H7 (cell line): ENCODE data around the gene ELOVL2. TPM values are rescaled to one million over a fixed set of nuclear protein-coding genes. Genes with fewer than 3 reads are reported as not detected.
A peak's percentile ranks its signal among the peaks of the same experiment; 100 is the strongest.
"Not testable (repeated sequence)": the region's sequence is repeated elsewhere in the genome, so short reads cannot be mapped to it uniquely, and the experiment has no call there.

Experiments
- DNase-seq: peaks from one replicate; pipeline ENCODE4 v3.0.0; 2012
- H3K27me3 ChIP-seq: 2 replicates; pipeline ENCODE4 v1.6.0; 2011; ENCODE audit warnings: mild to moderate bottlenecking, low read length; ENCODE audit not compliant: control insufficient read depth, insufficient read depth
- H3K36me3 ChIP-seq: replicated peaks from 2 replicates; pipeline ENCODE4 v1.5.1; 2011; ENCODE audit warnings: low read length; ENCODE audit not compliant: control insufficient read depth, insufficient read depth
- H3K4me3 ChIP-seq: 2 replicates; pipeline ENCODE4 v1.5.1; 2011; ENCODE audit warnings: low read depth, mild to moderate bottlenecking, control low read depth, low read length, moderate library complexity; ENCODE audit not compliant: insufficient read depth
- total RNA-seq: library from RNA; depleted of rRNA; stranded (reverse); fragments of >200 nt; shearing (Covaris generic); gene quantifications from 2 replicates; pipeline ENCODE4 v1.2.3, GENCODE V29; 2014

ELOVL2 gene
- total RNA-seq, 1 experiment from 2014 or later = 2.6 TPM

DNA sequence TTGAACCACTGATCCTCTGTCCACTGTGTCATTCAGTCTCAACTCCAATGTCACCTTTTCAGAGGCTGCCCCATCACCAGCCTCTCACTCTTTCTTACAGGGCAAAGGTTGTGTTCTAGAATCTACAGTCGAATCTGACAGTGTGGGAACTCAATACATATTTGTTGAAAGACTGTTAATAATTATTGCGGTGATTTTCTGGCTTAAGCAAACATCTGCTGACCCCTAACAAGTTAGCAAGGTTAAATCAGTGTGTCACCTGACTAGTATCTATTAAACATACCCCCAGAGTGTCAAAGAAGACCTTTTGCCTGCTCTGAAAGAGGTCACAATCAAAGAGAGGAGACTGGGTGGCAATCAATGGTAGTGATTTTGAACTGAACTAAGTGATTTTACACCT is 41.9 kb downstream of the ELOVL2 start:
- no peak for DNase-seq
- no peaks in the 10 kb centered on the region for H3K27me3 ChIP-seq
- H3K36me3 ChIP-seq = no peaks in the 10 kb centered on the region
- no peak overlapping the region for H3K4me3 ChIP-seq

GRCh38 chr6:10999994-11000393 is 44.1 kb downstream of the ELOVL2 start:
- Histone ChIP-seq H3K27me3 (no peaks in the 10 kb centered on the region), H3K4me3 (no peak overlapping the region), H3K36me3 (no peaks in the 10 kb centered on the region)
- DNase-seq = no peak

GRCh38 chr6:10995114-10995707 is 48.9 kb downstream of the ELOVL2 start:
- peak; percentile 31 for DNase-seq
- Histone ChIP-seq H3K4me3 (no peak overlapping the region), H3K27me3 (no peaks in the 10 kb centered on the region), H3K36me3 (no peaks in the 10 kb centered on the region)

- H3K36me3 ChIP-seq = no peaks in the 10 kb centered on the region
- DNase-seq = no peak
- no peaks in the 10 kb centered on the region for H3K27me3 ChIP-seq
- H3K4me3 ChIP-seq = no peak overlapping the region
These were observed 50.2 kb downstream of the ELOVL2 start for GRCh38 chr6:10993896-10994295.

DNA sequence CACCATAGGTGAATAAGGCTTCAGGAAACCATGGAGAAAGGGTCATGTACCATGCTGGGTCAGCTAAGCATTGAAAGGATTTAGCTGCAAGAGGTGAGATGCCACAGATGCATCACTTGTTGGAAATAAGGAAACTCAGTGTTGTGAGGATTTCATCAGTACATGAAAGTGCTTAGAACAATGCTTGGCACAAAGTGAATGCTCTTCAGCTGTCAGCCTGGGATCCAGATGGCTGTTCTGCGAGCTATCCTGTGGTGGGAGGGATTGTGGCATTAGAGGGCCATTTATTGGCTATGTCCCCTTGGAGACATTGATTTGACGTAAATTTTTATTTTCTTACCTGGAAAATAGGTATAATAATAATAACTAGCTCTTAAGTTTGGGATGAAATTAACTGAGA is 53.0 kb downstream of the ELOVL2 start:
- Histone ChIP-seq H3K36me3 (no peaks in the 10 kb centered on the region), H3K4me3 (no peak overlapping the region), H3K27me3 (no peaks in the 10 kb centered on the region)
- no peak for DNase-seq

- H3K27me3 ChIP-seq = no peaks in the 10 kb centered on the region
- H3K4me3 ChIP-seq = no peak overlapping the region
- DNase-seq = no peak
- H3K36me3 ChIP-seq = no peaks in the 10 kb centered on the region
These were observed 54.5 kb downstream of the ELOVL2 start for GRCh38 chr6:10989587-10989986.

GRCh38 chr6:10984959-10985358 is 59.1 kb downstream of the ELOVL2 start:
- H3K4me3 ChIP-seq, DNase-seq, H3K27me3 ChIP-seq, H3K36me3 ChIP-seq: not testable (repeated sequence)

GRCh38 chr6:10981409-10981808 is 62.7 kb downstream of the ELOVL2 start:
- no peak for DNase-seq
- H3K36me3 ChIP-seq = no peaks in the 10 kb centered on the region
- H3K27me3 ChIP-seq = no peaks in the 10 kb centered on the region
- no peak overlapping the region for H3K4me3 ChIP-seq

- H3K27me3 ChIP-seq = no peaks in the 10 kb centered on the region
- no peak for DNase-seq
- no peaks in the 10 kb centered on the region for H3K36me3 ChIP-seq
- H3K4me3 ChIP-seq = no peak overlapping the region
These were observed 64.5 kb downstream of the ELOVL2 start for GRCh38 chr6:10979603-10980002.

- Histone ChIP-seq H3K36me3 (no peaks in the 10 kb centered on the region), H3K4me3 (no peak overlapping the region), H3K27me3 (no peaks in the 10 kb centered on the region)
- peak; percentile 47 for DNase-seq
These were observed 66.7 kb downstream of the ELOVL2 start for GRCh38 chr6:10977231-10977968.

DNA sequence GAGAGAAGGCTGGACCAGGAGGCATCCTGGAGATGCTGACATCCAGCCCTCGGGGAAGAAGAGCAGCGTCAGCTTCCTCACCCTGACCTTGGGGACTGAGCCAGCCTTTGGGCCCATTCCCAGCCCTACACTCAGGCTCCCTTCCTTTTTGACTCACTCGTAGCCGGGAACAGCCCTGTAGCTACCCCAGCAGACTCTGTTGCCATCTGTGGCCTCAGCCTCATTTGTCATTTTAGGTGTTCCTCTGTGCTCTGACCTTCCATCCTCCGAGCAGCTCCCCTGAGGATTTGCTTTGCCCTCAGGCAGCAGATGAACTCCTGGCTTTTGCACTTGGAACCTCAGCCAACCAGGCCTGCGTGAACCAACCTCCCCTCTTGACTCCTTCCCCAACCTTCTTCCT is 67.5 kb downstream of the ELOVL2 start:
- Histone ChIP-seq H3K4me3 (no peak overlapping the region), H3K27me3 (no peaks in the 10 kb centered on the region), H3K36me3 (no peaks in the 10 kb centered on the region)
- no peak for DNase-seq

GRCh38 chr6:10972196-10972595 is 71.9 kb downstream of the ELOVL2 start:
- DNase-seq = no peak
- H3K36me3 ChIP-seq = no peaks in the 10 kb centered on the region

DNA sequence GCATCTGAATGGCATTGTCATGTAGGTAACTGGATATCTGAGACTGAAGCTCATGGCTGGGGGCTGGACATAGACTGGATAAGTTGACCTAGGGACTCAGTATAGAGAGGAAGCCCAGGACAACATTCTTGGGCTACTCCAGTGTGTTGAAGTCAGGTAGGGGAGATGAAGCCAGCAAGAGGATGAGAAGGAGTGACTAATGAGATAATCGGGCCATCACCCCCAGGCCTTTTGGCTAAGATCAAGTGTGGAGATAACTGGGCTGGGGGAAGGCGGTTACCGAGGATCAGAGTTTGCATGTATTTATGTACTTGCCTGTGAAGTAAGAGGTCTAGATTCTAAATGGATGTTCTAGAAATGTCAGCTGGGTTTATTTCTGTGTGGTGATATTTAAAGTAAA is 73.4 kb downstream of the ELOVL2 start:
- Histone ChIP-seq H3K4me3 (no peak overlapping the region), H3K27me3 (no peaks in the 10 kb centered on the region), H3K36me3 (no peaks in the 10 kb centered on the region)
- no peak for DNase-seq

More at GRCh38 chr6:10972196-10972595, 71.9 kb downstream of the ELOVL2 start:
- no peaks in the 10 kb centered on the region for H3K27me3 ChIP-seq
- no peak overlapping the region for H3K4me3 ChIP-seq

DNA sequence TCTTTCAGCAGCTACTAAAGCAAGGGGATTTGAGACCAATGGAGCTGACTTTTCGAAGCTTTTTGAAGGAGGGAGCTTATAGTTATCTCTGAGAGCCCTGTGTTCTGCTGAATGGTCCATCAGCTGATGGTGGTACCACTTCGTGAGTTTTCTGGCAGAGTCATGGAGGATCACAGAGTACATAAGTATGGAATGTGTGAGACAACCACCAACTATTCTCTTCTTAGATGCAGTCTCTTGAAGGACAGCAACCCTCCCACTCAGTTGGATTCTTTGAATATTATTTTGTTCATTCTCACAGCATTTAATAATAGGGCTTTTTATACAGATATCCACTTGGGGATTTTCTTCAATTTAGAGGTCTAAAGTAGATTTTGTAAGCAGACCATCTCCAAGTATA is 75.3 kb downstream of the ELOVL2 start:
- no peak overlapping the region for H3K4me3 ChIP-seq
- no peak for DNase-seq

DNA sequence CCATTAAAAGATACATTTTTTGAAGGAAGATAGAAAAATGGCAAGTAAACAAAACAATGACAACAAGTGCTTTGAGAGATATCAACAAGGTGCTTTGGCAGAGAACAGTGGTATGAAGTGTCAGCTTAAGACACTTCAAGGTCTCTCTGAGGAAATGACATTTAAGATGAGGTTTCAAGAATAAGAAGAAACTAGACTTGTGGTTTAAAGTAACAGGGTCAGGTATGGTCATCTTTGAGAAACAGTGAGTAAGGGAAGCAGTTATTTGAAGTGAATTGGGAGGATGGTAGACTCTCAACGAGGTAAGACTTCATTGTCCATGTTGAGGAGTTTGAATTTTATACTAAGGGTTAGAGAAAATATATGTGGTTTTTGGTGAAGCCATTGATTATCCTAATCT is 79.4 kb downstream of the ELOVL2 start:
- DNase-seq = no peak
- no peaks in the 10 kb centered on the region for H3K36me3 ChIP-seq
- H3K27me3 ChIP-seq = peaks cover 11% of the 10 kb centered on the region; the same call in 1 of the 2 replicates
- no peak overlapping the region for H3K4me3 ChIP-seq

More for the DNA sequence above, 75.3 kb downstream of the ELOVL2 start:
- Histone ChIP-seq H3K27me3 (peaks cover 2% of the 10 kb centered on the region; the same call in 1 of the 2 replicates), H3K36me3 (no peaks in the 10 kb centered on the region)
